DMS153 treated with DMSO at 0.1 percent for 48 hours (cell line): ENCODE data around the gene NABP2.
A peak's percentile ranks its signal among the peaks of the same experiment; 100 is the strongest.

Source experiments
- DNase-seq: peaks from one replicate; lab custom pipeline; 2025; ENCODE audit not compliant: unreplicated experiment; lab: John Stamatoyannopoulos, UW

NABP2 gene

GRCh38 chr12:56212361-56212760, 11.8 kb upstream of the NABP2 start:
- DNase-seq: no peak

- no peak for DNase-seq
Observed at GRCh38 chr12:56213878-56214277, 10.3 kb upstream of the NABP2 start.

GRCh38 chr12:56216461-56216860, 7.7 kb upstream of the NABP2 start:
- no peak for DNase-seq

- DNase-seq: no peak
Observed at GRCh38 chr12:56219840-56220239, 4.3 kb upstream of the NABP2 start.

GRCh38 chr12:56220611-56221231, 3.4 kb upstream of the NABP2 start:
- no peak for DNase-seq

- no peak for DNase-seq
Observed at GRCh38 chr12:56221232-56221756, 2.8 kb upstream of the NABP2 start.

- DNase-seq: peak; percentile 97
Observed at GRCh38 chr12:56221757-56222530, 2.2 kb upstream of the NABP2 start, which contains the start of gene RNF41. RNF41 (minus strand) TSS chr12:56221922; CDS start chr12:56214047, 7,875 bp downstream.

- no peak for DNase-seq
Observed at GRCh38 chr12:56222531-56222895, 1.6 kb upstream of the NABP2 start.

GRCh38 chr12:56223571-56224101, 506 bp upstream of the NABP2 start:
- no peak for DNase-seq

GRCh38 chr12:56224954-56225353, 812 bp downstream of the NABP2 start:
- no peak for DNase-seq

- DNase-seq: no peak
Observed at GRCh38 chr12:56229082-56229481, 4.9 kb downstream of the NABP2 start.

- no peak for DNase-seq
Observed at GRCh38 chr12:56229916-56230431, 5.8 kb downstream of the NABP2 start, which contains the start of gene SLC39A5. SLC39A5 (plus strand) TSS chr12:56230051; CDS start chr12:56231275, 1,224 bp downstream.

- no peak for DNase-seq
Observed at GRCh38 chr12:56230432-56231183, 6.5 kb downstream of the NABP2 start.

- DNase-seq: no peak
Observed at GRCh38 chr12:56231184-56231582, 7.0 kb downstream of the NABP2 start.

GRCh38 chr12:56234746-56235436, 10.7 kb downstream of the NABP2 start:
- DNase-seq: no peak

GRCh38 chr12:56236091-56236490, 11.9 kb downstream of the NABP2 start:
- DNase-seq: no peak

- DNase-seq: no peak
Observed at GRCh38 chr12:56236985-56237384, 12.8 kb downstream of the NABP2 start.

GRCh38 chr12:56237552-56237951, 13.4 kb downstream of the NABP2 start:
- DNase-seq: no peak

GRCh38 chr12:56241424-56242303, 17.5 kb downstream of the NABP2 start:
- DNase-seq: no peak
